HG03280 (cell line): ENCODE data around the gene PLA2G15.
"Not testable (repeated sequence)": the region's sequence is repeated elsewhere in the genome, so short reads cannot be mapped to it uniquely, and the experiment has no call there.

Experiments
- ATAC-seq: cut with Tn5 transposase; IDR thresholded peaks from one replicate; pipeline ENCODE4 v1.9.1; 2021; ENCODE audit warnings: mild to moderate bottlenecking, moderate library complexity; ENCODE audit not compliant: unreplicated experiment

The PLA2G15 gene

DNA sequence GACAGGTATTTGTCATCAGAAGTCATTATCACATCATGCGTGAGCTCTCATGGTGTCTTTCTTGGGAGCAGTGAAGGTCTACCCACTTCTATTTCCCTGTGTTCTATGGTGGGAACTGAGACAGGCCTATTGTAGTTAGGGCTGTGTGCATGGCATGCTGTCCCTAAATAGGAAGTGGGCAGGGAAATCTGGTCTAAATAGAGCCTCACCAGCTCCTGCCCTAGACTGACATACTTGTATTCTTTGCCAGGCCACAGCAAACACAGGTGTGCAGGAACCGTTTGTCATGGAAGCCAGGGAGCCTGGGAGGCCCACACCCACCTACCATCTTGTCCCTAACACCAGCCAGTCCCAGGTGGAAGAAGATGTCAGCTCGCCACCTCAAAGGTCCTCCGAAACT, 29.3 kb downstream of the PLA2G15 start:
- no peak for ATAC-seq

DNA sequence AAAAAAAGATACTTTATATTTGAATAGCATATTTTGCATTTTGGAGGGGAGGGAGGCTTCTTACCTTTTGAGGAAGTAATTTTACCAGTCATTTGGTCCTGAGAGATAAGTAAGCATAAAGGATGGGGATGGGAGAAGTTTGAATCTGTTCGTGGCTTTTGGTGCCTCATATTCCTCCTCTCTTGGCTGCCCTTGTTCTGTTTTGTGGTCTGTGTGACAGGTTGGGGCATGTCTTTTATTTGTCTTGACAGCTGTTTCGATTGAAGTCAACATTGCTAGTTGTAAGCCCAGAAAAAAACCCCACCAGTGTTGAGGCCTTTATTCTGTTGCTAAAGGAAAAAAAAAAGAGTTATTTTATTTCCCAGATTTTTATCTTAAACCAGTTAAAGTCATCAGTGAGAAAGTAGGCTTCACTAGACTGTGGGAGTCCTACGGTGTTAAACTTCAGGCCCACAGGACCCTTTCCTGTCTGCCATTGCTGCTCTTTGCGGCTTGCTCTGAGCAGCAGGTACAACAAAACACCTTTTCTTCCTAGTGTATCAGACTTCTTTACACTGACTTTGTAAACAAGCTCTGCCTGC, 30.5 kb downstream of the PLA2G15 start:
- peak; percentile 70 for ATAC-seq

DNA sequence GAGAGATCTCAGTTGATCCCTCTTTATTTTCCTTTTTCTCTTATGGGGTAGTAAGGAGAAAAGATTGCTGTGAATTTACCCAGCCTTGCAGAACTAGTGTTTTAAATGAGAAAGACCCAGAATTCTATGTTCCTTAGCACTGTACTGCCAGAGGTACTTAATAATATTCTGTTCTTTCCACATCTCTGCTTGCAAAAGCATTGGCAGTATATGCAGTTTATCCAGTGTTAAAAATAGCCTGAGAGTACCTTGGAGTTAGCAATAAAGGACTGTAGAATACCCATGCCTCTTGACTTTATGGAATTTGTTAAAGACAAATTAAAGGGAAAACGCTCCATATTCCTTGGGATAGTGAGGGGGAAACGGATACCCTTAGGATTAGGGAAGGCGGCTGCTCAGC, 31.1 kb downstream of the PLA2G15 start:
- no peak for ATAC-seq

DNA sequence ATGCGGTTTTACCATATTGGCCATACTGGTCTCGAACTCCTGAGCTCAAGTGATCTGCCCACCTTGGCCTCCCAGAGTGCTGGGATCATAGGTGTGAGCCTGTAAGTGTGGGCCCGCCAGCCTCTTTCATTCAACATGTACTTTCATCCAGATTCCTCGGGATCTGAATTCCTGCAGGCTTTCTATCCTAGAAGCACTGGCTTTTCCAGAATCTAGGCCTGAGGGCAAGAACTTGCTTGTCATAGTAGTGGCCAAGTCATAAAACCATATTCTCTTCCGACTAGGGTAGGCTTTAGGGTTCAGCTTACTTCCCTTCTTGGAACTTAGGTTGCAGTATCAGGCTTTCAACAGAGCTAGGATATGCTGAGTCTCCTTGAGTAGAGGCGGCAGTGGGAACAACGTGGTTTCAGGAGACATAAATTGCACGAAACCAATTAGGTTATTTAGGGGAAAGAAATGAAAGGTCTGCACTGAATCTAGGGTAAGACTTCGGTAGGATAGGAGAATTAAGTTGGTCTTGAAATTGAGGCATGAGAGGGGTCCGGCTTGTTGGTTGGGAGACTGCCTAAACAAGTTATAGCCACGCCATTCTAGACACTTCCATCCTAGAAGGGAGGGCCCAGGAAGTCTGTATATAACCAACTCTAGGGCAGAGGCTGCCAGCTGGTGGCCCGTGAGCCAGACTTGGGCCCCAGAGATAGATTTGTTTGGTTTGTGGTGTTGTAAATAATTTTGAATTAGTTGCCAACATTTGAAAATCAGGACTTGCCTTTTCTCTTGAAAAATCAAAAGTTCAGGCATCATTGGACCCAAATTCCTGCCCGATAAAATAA, 34.8 kb downstream of the PLA2G15 start:
- no peak for ATAC-seq

DNA sequence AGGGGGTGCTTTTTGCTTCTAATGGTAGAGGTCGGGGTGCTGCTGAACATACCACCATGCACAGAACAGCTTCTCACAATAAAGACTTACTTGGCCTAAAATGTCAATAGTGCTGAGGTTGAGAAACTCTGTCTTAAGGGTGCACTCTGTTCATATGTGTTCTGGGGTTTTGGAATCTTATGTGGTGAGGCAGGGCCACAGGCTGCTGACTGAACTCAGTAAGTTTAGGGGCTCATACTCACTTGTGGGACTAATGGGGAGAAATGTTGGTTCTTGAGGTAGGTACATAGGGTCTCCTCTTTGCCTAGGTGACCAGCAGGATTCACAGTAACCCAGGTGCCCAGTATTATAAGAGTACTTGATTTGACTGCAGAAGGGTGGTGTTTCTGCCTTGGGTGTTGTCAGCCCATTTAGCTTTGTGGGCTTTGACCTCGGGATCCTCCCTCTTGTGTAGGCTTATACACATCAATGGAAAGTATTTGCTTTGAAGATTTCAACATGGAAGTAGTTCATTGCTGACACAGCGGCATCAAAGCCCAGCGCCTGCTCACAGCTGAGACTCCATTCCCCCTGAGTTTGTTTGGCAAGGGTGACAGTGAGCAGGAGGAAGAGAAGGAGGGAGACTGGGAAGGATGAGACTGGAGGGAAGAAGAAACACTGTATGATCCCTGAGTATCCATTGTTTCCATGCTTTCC, 36.3 kb downstream of the PLA2G15 start:
- no peak for ATAC-seq

DNA sequence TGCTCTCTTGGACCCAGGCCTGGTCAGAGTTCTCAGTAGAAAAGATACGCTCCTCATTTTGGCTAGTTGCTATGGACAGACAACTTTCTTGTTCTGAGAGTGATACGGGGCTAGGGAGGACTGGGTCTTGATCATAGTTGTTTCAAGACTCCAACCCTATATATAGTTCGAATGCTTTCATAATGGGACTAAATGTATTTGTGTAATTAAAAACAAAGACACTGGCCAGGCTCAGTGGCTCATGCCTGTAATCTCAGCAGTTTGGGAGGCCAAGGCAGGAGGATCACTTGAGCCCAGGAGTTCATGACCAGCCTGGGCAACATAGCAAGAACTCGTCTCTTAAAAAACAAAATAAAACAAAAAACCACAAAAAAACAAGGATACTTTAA, 36.9 kb downstream of the PLA2G15 start:
- ATAC-seq: no peak

DNA sequence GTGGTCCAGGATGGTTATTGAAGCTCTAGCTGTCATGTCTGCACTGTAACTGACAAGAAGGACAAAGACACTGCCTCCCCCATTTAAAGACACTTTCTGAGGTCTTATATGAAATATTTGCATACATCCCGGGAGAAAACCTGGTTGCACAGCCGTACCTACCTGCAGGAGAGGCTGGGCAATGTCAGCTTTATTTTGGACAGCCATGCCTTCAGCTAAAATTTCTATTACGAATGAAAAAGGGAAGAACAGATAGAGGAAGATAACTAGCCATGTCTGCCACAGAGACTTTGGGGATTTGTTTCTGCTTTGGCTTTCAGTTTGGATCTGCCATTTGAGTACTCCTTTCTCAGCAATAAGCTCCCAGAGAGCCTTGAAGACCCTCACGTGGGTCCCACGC, 38.2 kb downstream of the PLA2G15 start:
- no peak for ATAC-seq

DNA sequence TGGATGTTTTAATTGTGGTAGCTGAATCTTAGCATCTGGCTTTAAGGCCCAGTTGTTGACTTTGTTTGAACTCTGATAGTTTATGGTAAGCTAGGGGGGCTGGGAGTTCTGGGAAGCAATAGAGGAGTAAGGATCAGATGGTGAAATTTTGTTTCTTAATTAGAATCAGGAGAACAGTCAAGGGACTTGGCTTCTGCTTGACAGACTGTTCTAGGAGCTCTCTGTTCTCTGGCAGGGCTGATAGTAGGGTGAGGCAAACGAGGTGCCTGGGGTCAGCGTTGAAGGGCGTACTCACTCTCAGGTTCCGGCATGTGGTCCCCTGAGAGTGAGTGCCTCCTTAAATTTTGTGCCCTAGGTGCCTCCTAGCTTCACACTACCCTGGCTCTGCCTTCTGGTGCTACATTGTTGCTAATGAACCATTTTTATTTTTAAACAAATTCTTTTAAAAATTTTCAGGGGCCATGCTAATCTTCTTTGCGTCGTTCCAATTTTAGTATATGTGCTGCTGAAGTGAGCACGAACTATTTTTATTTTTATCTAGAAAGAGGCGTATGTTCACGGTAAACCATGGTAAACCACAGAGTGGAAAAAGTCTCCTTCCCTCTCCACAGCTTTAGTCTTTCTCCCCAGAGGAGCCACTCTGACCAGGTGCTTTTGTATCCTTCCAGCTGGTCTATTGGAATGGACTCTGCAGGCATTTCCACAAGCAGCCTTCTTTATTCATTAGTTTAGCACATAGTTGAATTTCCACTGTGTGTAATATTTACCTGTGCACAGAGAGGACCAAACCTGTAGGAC, 38.8 kb downstream of the PLA2G15 start:
- ATAC-seq: peak; percentile 33

DNA sequence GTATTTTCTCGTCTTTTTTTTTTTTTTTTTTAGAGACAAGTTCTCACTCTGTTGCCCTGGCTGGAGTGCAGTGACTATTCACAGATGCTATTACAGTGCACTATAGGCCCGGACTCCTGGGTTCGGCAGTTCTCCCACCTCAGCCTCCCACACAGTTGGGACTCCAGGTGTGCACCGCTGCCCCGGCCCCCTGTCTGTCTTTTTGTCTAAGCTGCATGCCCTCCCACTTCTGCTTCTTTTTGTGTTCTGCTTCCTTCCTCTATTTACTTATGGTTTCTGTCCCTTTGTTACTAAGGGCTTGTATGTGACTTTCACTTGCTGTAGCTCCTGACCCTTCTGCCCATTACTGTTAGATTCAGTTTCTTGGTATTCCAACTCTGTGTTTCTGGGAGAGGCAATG, 39.7 kb downstream of the PLA2G15 start:
- ATAC-seq: peak; percentile 56

DNA sequence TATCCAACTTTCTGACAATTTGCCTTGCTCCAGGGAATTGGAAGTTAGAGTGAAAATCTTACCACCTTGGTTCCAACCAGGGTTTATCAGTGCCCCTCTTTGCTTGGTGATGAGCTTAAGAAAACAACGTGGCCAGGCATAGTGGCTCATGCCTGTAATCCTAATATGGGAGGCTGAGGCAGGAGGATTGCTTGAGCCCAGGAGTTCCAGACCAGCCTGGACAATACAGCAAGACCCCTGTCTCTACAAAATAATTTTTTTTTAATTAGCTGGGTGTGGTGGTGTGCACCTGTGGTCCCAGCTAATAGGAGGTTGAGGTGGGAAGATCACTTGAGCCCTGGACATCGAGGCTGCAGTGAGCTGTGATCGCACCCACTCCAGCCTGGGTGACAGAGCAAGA, 40.5 kb downstream of the PLA2G15 start:
- ATAC-seq: no peak

DNA sequence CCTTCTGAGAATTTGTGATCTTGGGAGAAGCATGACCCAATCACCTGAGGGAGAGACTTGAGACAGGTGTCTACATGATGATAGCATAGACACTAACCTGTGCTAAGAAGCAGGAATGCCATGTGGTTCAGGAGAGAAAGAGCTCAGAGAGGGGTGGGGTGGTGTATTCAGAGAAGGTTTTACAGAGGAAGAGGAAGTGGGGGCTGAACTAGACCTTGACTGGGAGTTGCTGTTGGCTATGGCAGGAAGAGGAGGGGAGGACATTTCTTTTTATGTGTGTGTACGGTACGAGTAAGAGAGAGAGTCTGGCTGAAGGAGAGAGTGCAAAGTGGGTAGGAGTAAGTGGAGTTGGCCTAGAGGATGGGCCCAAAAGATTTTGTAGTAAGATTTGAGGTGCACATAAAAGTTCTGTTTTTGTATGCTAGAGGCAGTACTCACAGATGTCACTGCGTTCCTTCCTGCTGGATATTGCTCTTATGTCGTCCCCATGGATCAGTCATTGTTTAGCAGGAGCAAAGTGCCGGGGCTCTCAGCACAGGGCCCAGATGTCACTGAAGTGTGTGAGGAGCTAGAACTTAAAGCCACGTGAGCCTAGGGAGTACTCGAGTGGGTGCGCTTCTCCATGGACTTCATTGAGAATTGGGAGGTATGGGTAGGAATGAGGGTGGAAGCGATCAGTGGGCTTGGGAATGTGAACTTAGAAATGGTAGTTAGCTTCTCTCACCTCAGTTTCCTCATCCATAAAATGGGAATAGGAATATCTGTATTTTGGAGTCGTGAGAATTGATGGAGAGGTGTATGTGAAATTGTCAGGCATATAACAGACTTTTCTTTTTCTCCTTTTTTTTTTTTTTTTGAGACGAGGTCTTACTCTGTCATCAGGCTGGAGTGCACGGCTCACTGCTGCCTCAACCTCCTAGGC, 41.2 kb downstream of the PLA2G15 start:
- ATAC-seq: no peak

DNA sequence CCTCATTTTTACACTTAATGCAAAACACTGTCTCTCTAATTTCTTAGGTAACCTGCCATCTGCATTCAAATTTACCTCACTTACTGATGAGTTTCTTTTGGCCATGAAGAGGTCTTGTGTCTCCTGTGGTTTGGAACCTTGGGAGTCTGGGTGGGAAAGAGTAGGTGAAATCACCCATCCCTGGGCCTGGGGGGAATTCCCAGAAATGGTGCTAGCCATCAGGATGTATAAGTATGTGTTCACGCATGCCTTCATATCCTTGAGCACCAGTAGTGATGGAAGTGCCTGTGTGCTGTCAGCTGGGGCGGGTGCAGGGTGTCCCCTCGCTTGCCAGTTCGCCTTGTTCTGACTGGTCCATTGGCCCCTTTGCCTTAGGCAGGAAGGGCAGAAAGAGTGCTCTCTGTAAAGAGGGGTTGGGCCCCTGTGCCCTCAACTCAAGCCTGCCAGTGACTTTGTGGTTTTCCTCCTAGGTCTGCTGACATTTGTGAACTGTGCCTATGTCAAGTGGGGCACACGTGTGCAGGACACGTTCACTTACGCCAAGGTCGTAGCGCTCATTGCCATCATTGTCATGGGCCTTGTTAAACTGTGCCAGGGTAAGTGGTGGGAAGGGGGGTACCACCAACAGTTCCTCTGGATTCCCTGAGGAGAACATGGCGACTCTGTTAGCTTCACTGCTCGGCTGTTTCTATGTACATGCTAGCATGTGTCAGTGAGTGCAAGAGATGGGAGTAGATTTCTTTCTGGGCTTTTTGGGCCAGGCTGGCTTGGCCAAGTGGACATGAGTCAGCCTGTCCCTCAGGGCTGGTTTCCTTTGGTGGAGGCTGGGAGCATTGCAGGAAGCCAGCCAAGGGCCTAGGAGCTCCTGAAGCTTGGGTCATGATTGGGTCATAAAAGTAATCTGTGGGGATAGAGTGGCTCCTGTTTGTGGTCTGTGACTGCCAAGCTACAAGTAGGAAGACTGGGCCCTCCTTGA, 42.4 kb downstream of the PLA2G15 start:
- ATAC-seq: no peak

DNA sequence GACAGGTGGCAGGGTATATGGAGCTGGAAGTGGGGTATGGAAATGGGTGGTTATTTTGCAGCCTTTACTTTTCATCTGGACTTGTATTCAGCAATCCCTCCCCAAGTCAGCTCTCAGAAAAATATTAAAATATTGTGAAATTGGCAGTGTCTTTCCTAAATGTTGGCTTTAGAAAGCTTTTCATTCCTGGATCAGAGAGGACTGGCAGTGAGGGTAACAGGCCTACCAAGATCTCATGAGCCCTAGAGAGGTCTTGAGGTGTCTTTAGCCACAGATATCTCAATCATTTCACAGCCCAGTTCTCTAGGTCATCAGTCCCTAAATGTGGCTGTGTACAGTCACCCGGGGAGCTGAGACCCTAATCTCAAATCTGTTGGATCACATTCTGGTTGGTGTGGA, 43.1 kb downstream of the PLA2G15 start:
- no peak for ATAC-seq

DNA sequence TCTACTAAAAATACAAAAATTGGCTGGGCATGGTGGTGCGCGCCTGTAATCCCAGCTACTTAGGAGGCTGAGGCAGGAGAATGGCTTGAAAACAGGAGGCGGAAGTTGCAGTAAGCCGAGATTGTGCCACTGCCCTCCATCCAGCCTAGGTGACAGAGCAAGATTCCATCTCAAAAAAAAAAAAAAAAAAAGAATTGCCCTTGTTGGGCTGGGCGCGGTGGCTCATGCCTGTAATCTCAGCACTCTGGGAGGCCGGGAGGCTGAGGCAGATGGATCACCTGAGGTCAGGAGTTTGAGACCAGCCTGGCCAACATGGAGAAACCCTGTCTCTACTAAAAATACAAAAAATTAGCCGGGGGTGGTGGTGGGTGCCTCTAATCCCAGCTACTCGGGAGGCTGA, 43.6 kb downstream of the PLA2G15 start:
- not testable (repeated sequence) for ATAC-seq

DNA sequence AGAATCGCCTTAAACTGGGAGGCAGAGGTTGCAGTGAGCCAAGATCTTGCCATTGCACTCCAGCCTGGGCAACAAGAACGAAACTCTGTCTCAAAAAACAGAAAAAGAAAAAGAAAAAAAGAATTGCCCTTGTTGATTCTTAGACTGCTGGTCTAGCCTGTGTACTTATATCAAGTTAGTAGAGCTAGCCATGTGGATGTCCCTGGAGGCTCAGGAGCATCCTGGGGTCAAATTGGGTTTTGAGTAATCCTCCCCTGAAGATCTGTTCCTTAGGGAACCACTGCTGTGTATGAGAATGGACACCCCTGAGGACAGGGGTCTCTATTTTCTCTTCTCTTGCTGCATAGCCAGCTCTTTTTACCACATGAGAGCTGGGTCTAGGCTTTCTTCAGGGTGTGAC, 44.0 kb downstream of the PLA2G15 start:
- no peak for ATAC-seq

DNA sequence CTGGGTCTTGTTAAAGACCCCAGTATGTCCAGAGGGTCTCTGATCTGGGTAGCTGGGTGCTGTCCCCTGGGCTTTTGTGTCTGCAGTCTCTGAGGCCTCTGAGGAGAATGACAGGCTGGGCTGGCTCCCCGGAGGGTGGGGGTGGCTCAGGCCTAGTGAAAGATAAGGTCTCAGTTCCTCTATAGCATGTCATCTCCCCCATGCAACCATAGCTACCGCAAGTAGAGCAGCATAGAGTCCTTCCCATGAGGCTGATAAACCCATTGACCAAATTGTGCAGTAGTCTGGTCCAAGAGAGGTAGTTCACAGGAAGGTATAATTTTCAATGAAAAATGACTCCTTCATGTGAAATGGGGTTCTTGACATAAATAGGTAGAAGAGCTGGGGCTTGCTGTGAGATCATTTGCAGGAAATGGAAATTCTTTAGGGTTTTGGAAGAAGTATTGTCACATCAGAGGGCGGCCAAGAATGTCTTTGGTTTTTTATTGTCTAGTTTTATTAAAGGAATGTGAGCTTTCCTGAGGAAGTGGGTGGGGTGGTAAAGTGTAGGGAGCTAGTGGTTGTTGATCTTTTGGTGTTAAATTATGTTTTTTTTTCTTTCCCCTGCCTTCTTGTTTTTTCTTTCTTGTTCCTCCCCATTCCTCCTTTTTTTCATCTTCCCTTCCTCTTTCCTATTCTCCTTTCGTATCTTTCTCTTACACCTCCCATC, 44.6 kb downstream of the PLA2G15 start:
- ATAC-seq: peak; percentile 77

DNA sequence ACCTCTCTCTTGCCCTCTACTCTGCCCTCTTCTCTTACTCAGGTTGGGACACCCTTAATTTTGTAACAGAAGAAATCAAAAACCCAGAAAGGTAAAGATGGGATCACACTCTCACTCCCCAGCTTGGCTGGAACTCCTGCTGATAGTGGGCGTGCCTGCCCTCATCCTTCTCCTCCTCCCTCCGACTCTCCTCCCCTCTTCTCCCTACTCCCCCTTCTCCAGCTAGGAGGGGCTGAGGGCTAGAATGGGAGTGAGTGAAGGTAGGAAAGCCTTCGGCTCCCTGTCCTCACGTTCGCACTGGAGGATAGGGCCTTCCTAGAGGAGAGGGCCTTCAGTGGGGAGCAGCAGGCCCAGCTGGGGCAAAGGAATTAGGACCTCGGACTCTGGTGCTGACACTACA, 45.3 kb downstream of the PLA2G15 start:
- no peak for ATAC-seq

DNA sequence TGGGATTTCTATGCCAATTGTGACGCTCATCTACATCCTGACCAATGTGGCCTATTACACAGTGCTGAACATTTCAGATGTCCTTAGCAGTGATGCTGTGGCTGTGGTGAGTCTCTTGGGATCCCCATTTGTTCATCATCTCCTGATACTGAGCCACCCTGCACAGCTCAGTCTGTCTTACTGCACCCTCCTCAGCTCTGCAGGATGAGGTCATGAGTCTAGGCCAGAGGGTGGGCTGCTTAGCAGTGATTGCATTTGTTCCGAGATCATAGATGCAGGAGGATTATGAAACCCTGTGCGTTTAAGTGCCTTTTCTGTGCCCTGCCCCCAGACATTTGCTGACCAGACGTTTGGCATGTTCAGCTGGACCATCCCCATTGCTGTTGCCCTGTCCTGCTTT, 46.1 kb downstream of the PLA2G15 start:
- ATAC-seq: no peak
